Measurements from ENCODE around the gene POC1A.

POC1A gene

GRCh38 chr3:52144796-52145735, 9.2 kb downstream of the POC1A start:
- H3K9ac ChIP-seq = no peak overlapping the region
- TF ChIP-seq Cebpa-rat (IDR thresholded peaks at IDR 0.05) = no peak
- peaks cover 97% of the 10 kb centered on the region for H3K36me3 ChIP-seq
- H3K27me3 ChIP-seq = no peaks in the 10 kb centered on the region
- no peaks in the 10 kb centered on the region for H4K20me1 ChIP-seq
- H3K27ac ChIP-seq = no peak overlapping the region
- no peaks in the 10 kb centered on the region for H3K9me3 ChIP-seq
- peaks cover 9% of the 10 kb centered on the region for H3K4me1 ChIP-seq
- no peak overlapping the region for H3K4me2 ChIP-seq
- no peak overlapping the region for H3K4me3 ChIP-seq

GRCh38 chr3:52144034-52144795, 10.0 kb downstream of the POC1A start:
- Histone ChIP-seq H3K9me3 (no peaks in the 10 kb centered on the region), H3K9ac (peak overlapping the region; percentile 61; the same call in 1 of the 2 replicates), H3K36me3 (peaks cover 97% of the 10 kb centered on the region), H3K27ac (peak overlapping the region; percentile 68), H4K20me1 (no peaks in the 10 kb centered on the region), H3K4me1 (peaks cover 9% of the 10 kb centered on the region), H3K4me2 (peak overlapping the region; percentile 78), H3K4me3 (no peak overlapping the region), H3K27me3 (no peaks in the 10 kb centered on the region)
- TF ChIP-seq Cebpa-rat (IDR thresholded peaks at IDR 0.05) = no peak

GRCh38 chr3:52143616-52144015, 10.6 kb downstream of the POC1A start:
- Histone ChIP-seq H3K9ac (0 out of 2 replicates have a peak overlapping the region, but pooled peaks have one; percentile 61), H3K4me3 (no peak overlapping the region), H3K27me3 (no peaks in the 10 kb centered on the region), H3K27ac (peak overlapping the region; percentile 68), H3K9me3 (no peaks in the 10 kb centered on the region), H3K4me1 (peaks cover 9% of the 10 kb centered on the region), H3K4me2 (peak overlapping the region; percentile 78), H4K20me1 (no peaks in the 10 kb centered on the region), H3K36me3 (peaks cover 97% of the 10 kb centered on the region)
- no peak for TF ChIP-seq Cebpa-rat (IDR thresholded peaks at IDR 0.05)

- no peak overlapping the region for H3K9ac ChIP-seq
- H3K9me3 ChIP-seq = no peaks in the 10 kb centered on the region
- no peak overlapping the region for H3K4me2 ChIP-seq
- no peak overlapping the region for H3K27ac ChIP-seq
- peaks cover 97% of the 10 kb centered on the region for H3K36me3 ChIP-seq
- H3K4me3 ChIP-seq = no peak overlapping the region
- TF ChIP-seq Cebpa-rat (IDR thresholded peaks at IDR 0.05) = no peak
- H3K27me3 ChIP-seq = no peaks in the 10 kb centered on the region
- peaks cover 9% of the 10 kb centered on the region for H3K4me1 ChIP-seq
- H4K20me1 ChIP-seq = no peaks in the 10 kb centered on the region
Measured at GRCh38 chr3:52143156-52143555, 11.1 kb downstream of the POC1A start.

GRCh38 chr3:52141751-52142150, 12.5 kb downstream of the POC1A start:
- peaks cover 97% of the 10 kb centered on the region for H3K36me3 ChIP-seq
- no peak overlapping the region for H3K4me3 ChIP-seq
- no peaks in the 10 kb centered on the region for H4K20me1 ChIP-seq
- no peak for TF ChIP-seq Cebpa-rat (IDR thresholded peaks at IDR 0.05)
- H3K9me3 ChIP-seq = no peaks in the 10 kb centered on the region
- no peak overlapping the region for H3K9ac ChIP-seq
- H3K4me2 ChIP-seq = no peak overlapping the region
- peaks cover 10% of the 10 kb centered on the region for H3K4me1 ChIP-seq
- H3K27ac ChIP-seq = no peak overlapping the region
- H3K27me3 ChIP-seq = no peaks in the 10 kb centered on the region

- H3K27me3 ChIP-seq = no peaks in the 10 kb centered on the region
- no peak for TF ChIP-seq Cebpa-rat (IDR thresholded peaks at IDR 0.05)
- H3K4me3 ChIP-seq = no peak overlapping the region
- H3K9ac ChIP-seq = no peak overlapping the region
- H4K20me1 ChIP-seq = no peaks in the 10 kb centered on the region
- no peak overlapping the region for H3K4me2 ChIP-seq
- no peak overlapping the region for H3K27ac ChIP-seq
- H3K36me3 ChIP-seq = peaks cover 97% of the 10 kb centered on the region
- peaks cover 19% of the 10 kb centered on the region for H3K4me1 ChIP-seq
- H3K9me3 ChIP-seq = no peaks in the 10 kb centered on the region
Measured at GRCh38 chr3:52140769-52141168, 13.5 kb downstream of the POC1A start.

- Histone ChIP-seq H3K9ac (no peak overlapping the region), H3K4me3 (no peak overlapping the region), H3K9me3 (no peaks in the 10 kb centered on the region), H3K27ac (no peak overlapping the region), H3K4me2 (no peak overlapping the region), H3K4me1 (peaks cover 27% of the 10 kb centered on the region), H3K36me3 (peaks cover 97% of the 10 kb centered on the region), H4K20me1 (no peaks in the 10 kb centered on the region), H3K27me3 (no peaks in the 10 kb centered on the region)
- no peak for TF ChIP-seq Cebpa-rat (IDR thresholded peaks at IDR 0.05)
Measured at GRCh38 chr3:52140000-52140399, 14.2 kb downstream of the POC1A start.

GRCh38 chr3:52137311-52137710, 16.9 kb downstream of the POC1A start:
- Histone ChIP-seq H3K36me3 (peaks cover 95% of the 10 kb centered on the region), H3K27me3 (no peaks in the 10 kb centered on the region), H3K9ac (no peak overlapping the region), H3K9me3 (no peaks in the 10 kb centered on the region), H3K27ac (0 out of 2 replicates have a peak overlapping the region, but pooled peaks have one; percentile 4), H3K4me2 (no peak overlapping the region), H4K20me1 (no peaks in the 10 kb centered on the region), H3K4me1 (peaks cover 34% of the 10 kb centered on the region), H3K4me3 (no peak overlapping the region)
- no peak for TF ChIP-seq Cebpa-rat (IDR thresholded peaks at IDR 0.05)

- Histone ChIP-seq H3K27ac (0 out of 2 replicates have a peak overlapping the region, but pooled peaks have one; percentile 13), H3K9ac (no peak overlapping the region), H3K4me1 (peaks cover 42% of the 10 kb centered on the region), H3K9me3 (no peaks in the 10 kb centered on the region), H3K4me3 (no peak overlapping the region), H3K4me2 (no peak overlapping the region), H3K36me3 (peaks cover 95% of the 10 kb centered on the region), H4K20me1 (no peaks in the 10 kb centered on the region), H3K27me3 (no peaks in the 10 kb centered on the region)
- no peak for TF ChIP-seq Cebpa-rat (IDR thresholded peaks at IDR 0.05)
Measured at GRCh38 chr3:52136513-52136912, 17.7 kb downstream of the POC1A start.

GRCh38 chr3:52135332-52135731, 18.9 kb downstream of the POC1A start:
- Histone ChIP-seq H3K4me2 (peak overlapping the region; percentile 67), H3K4me1 (peaks cover 46% of the 10 kb centered on the region), H3K4me3 (no peak overlapping the region), H3K9me3 (no peaks in the 10 kb centered on the region), H3K27me3 (no peaks in the 10 kb centered on the region), H3K9ac (no peak overlapping the region), H3K27ac (peak overlapping the region; percentile 53), H3K36me3 (peaks cover 93% of the 10 kb centered on the region), H4K20me1 (no peaks in the 10 kb centered on the region)
- TF ChIP-seq Cebpa-rat (IDR thresholded peaks at IDR 0.05) = no peak

Measured in BLaER1 (cell line).